ENCODE measurements around the gene RNPS1. TPM values are rescaled to one million over a fixed set of nuclear protein-coding genes. Genes with fewer than 3 reads are reported as not detected.

RNPS1 gene
- total RNA-seq, 1 donor from 2014 or later: 45.4 TPM

Other genes starting within 250 kb of the RNPS1 start
- gene NPW, start 248.3 kb downstream of the RNPS1 start, total RNA-seq: 0.44 and 0.60 TPM in 2 replicates
- gene NHERF2, start 241.2 kb downstream of the RNPS1 start, total RNA-seq: 42.1 and 47.6 TPM in 2 replicates
- 22.8 and 31.2 TPM in 2 replicates for gene NTHL1, start 220.3 kb downstream of the RNPS1 start, total RNA-seq
- gene TSC2, start 220.1 kb downstream of the RNPS1 start, total RNA-seq: 23.8 and 29.0 TPM in 2 replicates
- gene PKD1, start 132.2 kb downstream of the RNPS1 start, total RNA-seq: 18.5 and 31.5 TPM in 2 replicates
- 0.20 and 0.65 TPM in 2 replicates for gene RAB26, start 119.5 kb downstream of the RNPS1 start, total RNA-seq
- 60.8 and 63.9 TPM in 2 replicates for gene TRAF7, start 112.3 kb downstream of the RNPS1 start, total RNA-seq
- under 0.01 TPM in 2 replicates for gene CASKIN1, start 71.5 kb downstream of the RNPS1 start, total RNA-seq
- 13.5 and 13.7 TPM in 2 replicates for gene MLST8, start 62.7 kb downstream of the RNPS1 start, total RNA-seq
- 0.44 and 2.2 TPM in 2 replicates for gene BRICD5, start 57.3 kb downstream of the RNPS1 start, total RNA-seq
- gene PGP, start 53.3 kb downstream of the RNPS1 start, total RNA-seq: 10.0 and 11.5 TPM in 2 replicates
- gene E4F1, start 44.5 kb downstream of the RNPS1 start, total RNA-seq: 16.1 and 20.8 TPM in 2 replicates
- 0.22 and 0.40 TPM in 2 replicates for gene DNASE1L2, start 31.7 kb downstream of the RNPS1 start, total RNA-seq
- 23.5 and 29.6 TPM in 2 replicates for gene ECI1, start 16.5 kb downstream of the RNPS1 start, total RNA-seq
- 20.3 and 30.2 TPM in 2 replicates for gene ABCA3, start 72.6 kb upstream of the RNPS1 start, total RNA-seq
- 7.7 and 15.0 TPM in 2 replicates for gene CCNF, start 161.3 kb upstream of the RNPS1 start, total RNA-seq
- gene TEDC2, start 192.0 kb upstream of the RNPS1 start, total RNA-seq: 2.6 and 3.3 TPM in 2 replicates
- under 0.01 TPM in 2 replicates for gene NTN3, start 203.2 kb upstream of the RNPS1 start, total RNA-seq
- gene TBC1D24, start 207.0 kb upstream of the RNPS1 start, total RNA-seq: 5.0 and 6.3 TPM in 2 replicates
- 5.2 and 7.1 TPM in 2 replicates for gene ATP6V0C, start 245.8 kb upstream of the RNPS1 start, total RNA-seq